Measurements from ENCODE around the gene TFAM. TPM values are rescaled to one million over a fixed set of nuclear protein-coding genes. Genes with fewer than 3 reads are reported as not detected.

The TFAM gene
- total RNA-seq, 1 experiment from 2014 or later, result 74.4 TPM

GRCh38 chr10:58409956-58410610, 24.9 kb downstream of the TFAM start (continued):
- TF ChIP-seq ATF6 (CRISPR knock-in tag; IDR thresholded peaks at IDR 0.05) (no peak), MAX (CRISPR knock-in tag; IDR thresholded peaks at IDR 0.05) (no peak), FOXK1 (CRISPR knock-in tag; IDR thresholded peaks at IDR 0.05) (no peak), CTCF (IDR thresholded peaks at IDR 0.05) (no peak), JAZF1 (CRISPR knock-in tag; IDR thresholded peaks at IDR 0.05) (no peak)

GRCh38 chr10:58412502-58412961, 27.3 kb downstream of the TFAM start:
- Mint-ChIP-seq H3K4me3 (no peak overlapping the region), H3K27ac (peak overlapping the region; percentile 23; the same call in 1 of the 2 replicates), H3K4me1 (peaks cover 21% of the 10 kb centered on the region), H3K9me3 (peaks cover 3% of the 10 kb centered on the region; the same call in 1 of the 2 replicates), H3K36me3 (no peaks in the 10 kb centered on the region), H3K27me3 (ENCODE audit: low read depth) (no peaks in the 10 kb centered on the region)
- POLR2A ChIA-PET, result interaction anchor here (1.2 kb wide), 1 partner anchor 74 kb away, joined by 3 read pairs; no protein-coding TSS in a partner anchor
- DNase-seq (ENCODE audit: low spot score) (peak; percentile 26), ATAC-seq (peak; percentile 87)
- TF ChIP-seq SP1 (CRISPR knock-in tag; conservative IDR thresholded peaks at IDR 0.05) (no peak), EMX1 (CRISPR knock-in tag; IDR thresholded peaks at IDR 0.05) (no peak), CDX4 (CRISPR knock-in tag; IDR thresholded peaks at IDR 0.05; ENCODE audit: borderline replicate concordance) (no peak), ESRRA (CRISPR knock-in tag; IDR thresholded peaks at IDR 0.05; ENCODE audit: borderline replicate concordance) (no peak), NFE2L1 (CRISPR knock-in tag; IDR thresholded peaks at IDR 0.05) (no peak), ZNF281 (CRISPR knock-in tag; IDR thresholded peaks at IDR 0.05) (no peak), ZNF425 (CRISPR knock-in tag; conservative IDR thresholded peaks at IDR 0.05) (no peak), ZMAT4 (CRISPR knock-in tag; IDR thresholded peaks at IDR 0.05) (no peak), TP53 (CRISPR knock-in tag; IDR thresholded peaks at IDR 0.05) (no peak), SMAD3 (CRISPR knock-in tag; IDR thresholded peaks at IDR 0.05; ENCODE audit: borderline replicate concordance) (no peak), SOX15 (CRISPR knock-in tag; IDR thresholded peaks at IDR 0.05) (no peak), PRRX2 (CRISPR knock-in tag; IDR thresholded peaks at IDR 0.05) (no peak)
- CTCF ChIA-PET, result interaction anchor here (0.7 to 0.9 kb wide), 3 partner anchors 113 to 229 kb away, joined by 3 to 4 read pairs (median 3); no protein-coding TSS in a partner anchor

All from WTC11 (cell line).